ENCODE measurements around the gene CASP7.

The CASP7 gene

DNA sequence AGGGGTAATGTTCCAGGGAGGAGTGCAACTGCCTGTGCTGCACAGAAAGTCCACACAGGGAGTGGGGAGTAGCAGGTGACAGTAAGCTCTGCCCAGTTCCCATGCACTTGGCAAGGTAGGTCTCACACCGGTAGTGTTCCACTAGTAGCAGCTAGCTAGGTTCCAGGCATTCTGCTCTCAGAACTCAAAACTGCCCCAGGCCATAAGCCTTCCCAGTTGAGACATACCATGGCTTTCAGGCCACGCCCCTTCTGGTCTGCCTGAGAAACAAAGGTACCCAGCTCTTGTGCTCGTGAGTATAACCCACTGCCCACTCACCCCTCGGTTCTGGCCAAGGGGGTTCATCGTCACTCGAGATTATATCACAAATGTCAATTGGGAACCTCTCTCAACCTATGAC is 12.6 kb downstream of the CASP7 start:
- peaks cover 20% of the 10 kb centered on the region; the same call in 1 of the 2 replicates for H3K9me3 ChIP-seq (ENCODE audit: low read length)
- no peaks in the 10 kb centered on the region for H4K20me1 ChIP-seq (ENCODE audit: insufficient read depth, low read length)
- H3F3A ChIP-seq (ENCODE audit: insufficient read depth, low read length) = no peaks in the 10 kb centered on the region
- H3K9ac ChIP-seq (ENCODE audit: low read length) = no peak overlapping the region
- H3K4me2 ChIP-seq (ENCODE audit: low read length) = no peak overlapping the region
- H3K4me3 ChIP-seq (ENCODE audit: low read depth, low read length, poor library complexity, severe bottlenecking) = no peak overlapping the region
- TF ChIP-seq, protein P1, sequence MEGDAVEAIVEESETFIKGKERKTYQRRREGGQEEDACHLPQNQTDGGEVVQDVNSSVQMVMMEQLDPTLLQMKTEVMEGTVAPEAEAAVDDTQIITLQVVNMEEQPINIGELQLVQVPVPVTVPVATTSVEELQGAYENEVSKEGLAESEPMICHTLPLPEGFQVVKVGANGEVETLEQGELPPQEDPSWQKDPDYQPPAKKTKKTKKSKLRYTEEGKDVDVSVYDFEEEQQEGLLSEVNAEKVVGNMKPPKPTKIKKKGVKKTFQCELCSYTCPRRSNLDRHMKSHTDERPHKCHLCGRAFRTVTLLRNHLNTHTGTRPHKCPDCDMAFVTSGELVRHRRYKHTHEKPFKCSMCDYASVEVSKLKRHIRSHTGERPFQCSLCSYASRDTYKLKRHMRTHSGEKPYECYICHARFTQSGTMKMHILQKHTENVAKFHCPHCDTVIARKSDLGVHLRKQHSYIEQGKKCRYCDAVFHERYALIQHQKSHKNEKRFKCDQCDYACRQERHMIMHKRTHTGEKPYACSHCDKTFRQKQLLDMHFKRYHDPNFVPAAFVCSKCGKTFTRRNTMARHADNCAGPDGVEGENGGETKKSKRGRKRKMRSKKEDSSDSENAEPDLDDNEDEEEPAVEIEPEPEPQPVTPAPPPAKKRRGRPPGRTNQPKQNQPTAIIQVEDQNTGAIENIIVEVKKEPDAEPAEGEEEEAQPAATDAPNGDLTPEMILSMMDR (IDR thresholded peaks at IDR 0.05; ENCODE audit: low read length) = no peak
- TF ChIP-seq EZH2 (IDR thresholded peaks at IDR 0.05; ENCODE audit: borderline replicate concordance, low read length) = no peak
- H3K27ac ChIP-seq (ENCODE audit: low read depth, low read length, poor library complexity, severe bottlenecking) = no peak overlapping the region
- no peaks in the 10 kb centered on the region for H3K4me1 ChIP-seq (ENCODE audit: insufficient read depth, low read length, severe bottlenecking)
- H3K79me2 ChIP-seq (ENCODE audit: insufficient read depth, low read length) = peaks cover 20% of the 10 kb centered on the region; the same call in 1 of the 2 replicates
- peaks cover 41% of the 10 kb centered on the region for H3K36me3 ChIP-seq (ENCODE audit: insufficient read depth, low read length)
- no peaks in the 10 kb centered on the region for H3K9me2 ChIP-seq (ENCODE audit: low read depth, low read length)
- no peak overlapping the region for H2AFZ ChIP-seq (ENCODE audit: low read length)
- H3K27me3 ChIP-seq (ENCODE audit: insufficient read depth, low read length) = no peaks in the 10 kb centered on the region

DNA sequence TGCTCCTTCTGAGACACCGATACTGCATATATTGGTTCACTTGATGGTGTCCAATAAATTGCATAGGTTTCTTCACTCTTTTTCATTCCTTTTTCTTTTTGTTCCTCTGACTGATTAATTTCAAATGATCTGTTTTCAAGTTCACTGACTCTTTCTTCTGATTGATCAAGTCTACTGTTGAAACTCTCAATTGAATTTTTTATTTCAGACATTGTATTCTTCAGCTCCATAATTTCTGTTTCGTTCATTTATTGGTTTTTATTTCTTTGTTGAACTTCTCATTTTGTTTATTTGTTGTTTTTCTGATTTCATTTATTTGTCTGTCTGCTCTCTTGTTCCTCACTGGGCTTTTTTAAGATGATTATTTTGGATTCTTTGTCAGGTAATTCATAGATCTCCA is 13.6 kb downstream of the CASP7 start:
- H3K27me3 ChIP-seq (ENCODE audit: insufficient read depth, low read length) = no peaks in the 10 kb centered on the region
- no peaks in the 10 kb centered on the region for H3F3A ChIP-seq (ENCODE audit: insufficient read depth, low read length)
- peaks cover 20% of the 10 kb centered on the region; the same call in 1 of the 2 replicates for H3K79me2 ChIP-seq (ENCODE audit: insufficient read depth, low read length)
- TF ChIP-seq EZH2 (IDR thresholded peaks at IDR 0.05; ENCODE audit: borderline replicate concordance, low read length) = no peak
- TF ChIP-seq, protein P1 (IDR thresholded peaks at IDR 0.05; ENCODE audit: low read length) = no peak
- no peak overlapping the region for H3K4me3 ChIP-seq (ENCODE audit: low read depth, low read length, poor library complexity, severe bottlenecking)
- H3K4me2 ChIP-seq (ENCODE audit: low read length) = no peak overlapping the region
- H2AFZ ChIP-seq (ENCODE audit: low read length) = no peak overlapping the region
- no peak overlapping the region for H3K9ac ChIP-seq (ENCODE audit: low read length)
- H3K36me3 ChIP-seq (ENCODE audit: insufficient read depth, low read length) = peaks cover 49% of the 10 kb centered on the region
- H3K9me2 ChIP-seq (ENCODE audit: low read depth, low read length) = no peaks in the 10 kb centered on the region
- H3K9me3 ChIP-seq (ENCODE audit: low read length) = peaks cover 18% of the 10 kb centered on the region; the same call in 1 of the 2 replicates
- H3K27ac ChIP-seq (ENCODE audit: low read depth, low read length, poor library complexity, severe bottlenecking) = no peak overlapping the region
- H3K4me1 ChIP-seq (ENCODE audit: insufficient read depth, low read length, severe bottlenecking) = no peaks in the 10 kb centered on the region
- H4K20me1 ChIP-seq (ENCODE audit: insufficient read depth, low read length) = no peaks in the 10 kb centered on the region

DNA sequence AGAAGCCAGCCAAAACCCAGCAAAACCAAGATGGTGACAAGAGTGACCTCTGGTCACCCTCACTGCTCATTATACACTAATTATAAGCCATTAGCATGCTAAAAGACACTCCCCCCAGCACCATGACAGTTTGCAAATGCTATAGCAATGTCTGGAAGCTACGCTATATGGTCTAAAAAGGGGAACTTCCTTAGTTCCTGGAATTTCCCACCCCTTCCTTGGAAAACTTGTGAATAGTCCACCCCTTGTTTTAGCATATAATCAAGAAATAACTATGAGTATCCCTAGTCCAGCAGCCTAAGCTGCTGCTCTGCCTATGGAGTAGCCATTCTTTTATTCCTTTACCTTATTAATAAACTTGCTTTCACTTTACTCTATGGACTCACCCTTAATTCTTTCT is 16.0 kb downstream of the CASP7 start:
- H3F3A ChIP-seq (ENCODE audit: insufficient read depth, low read length) = no peaks in the 10 kb centered on the region
- H3K4me3 ChIP-seq (ENCODE audit: low read depth, low read length, poor library complexity, severe bottlenecking) = no peak overlapping the region
- peaks cover 18% of the 10 kb centered on the region; the same call in 1 of the 2 replicates for H3K9me3 ChIP-seq (ENCODE audit: low read length)
- H3K9me2 ChIP-seq (ENCODE audit: low read depth, low read length) = no peaks in the 10 kb centered on the region
- no peak overlapping the region for H3K9ac ChIP-seq (ENCODE audit: low read length)
- no peak for TF ChIP-seq EZH2 (IDR thresholded peaks at IDR 0.05; ENCODE audit: borderline replicate concordance, low read length)
- TF ChIP-seq, protein P1 (IDR thresholded peaks at IDR 0.05; ENCODE audit: low read length) = no peak
- H3K4me2 ChIP-seq (ENCODE audit: low read length) = no peak overlapping the region
- H3K27ac ChIP-seq (ENCODE audit: low read depth, low read length, poor library complexity, severe bottlenecking) = no peak overlapping the region
- peaks cover 68% of the 10 kb centered on the region for H3K36me3 ChIP-seq (ENCODE audit: insufficient read depth, low read length)
- no peaks in the 10 kb centered on the region for H4K20me1 ChIP-seq (ENCODE audit: insufficient read depth, low read length)
- no peaks in the 10 kb centered on the region for H3K27me3 ChIP-seq (ENCODE audit: insufficient read depth, low read length)
- H3K4me1 ChIP-seq (ENCODE audit: insufficient read depth, low read length, severe bottlenecking) = no peaks in the 10 kb centered on the region
- H2AFZ ChIP-seq (ENCODE audit: low read length) = no peak overlapping the region
- H3K79me2 ChIP-seq (ENCODE audit: insufficient read depth, low read length) = peaks cover 2% of the 10 kb centered on the region; the same call in 1 of the 2 replicates
